HepG2 (cell line): ENCODE results near the gene NFXL1. TPM values are rescaled to one million over a fixed set of nuclear protein-coding genes. Genes with fewer than 3 reads are reported as not detected.

Experiments
- ATAC-seq: fragments of 200-7000 bp; cut with Tn5 transposase; 3 replicates; pipeline ENCODE4 v1.9.1; 2020; ENCODE audit warnings: mild to moderate bottlenecking, moderate library complexity
- BruUV-seq: library from RNA; stranded (reverse); fragments of 400-500 nt; replicated peaks from 2 replicates; lab custom pipeline; 2021; lab: Mats Ljungman, UMichigan
- CTCF ChIA-PET: fragments of 300-600 bp; formaldehyde crosslinking; extraction: SDS; loops from one replicate; lab custom pipeline; 2021; ENCODE audit warnings: low total read pairs, inconsistent platforms, low intra/inter-chr PET ratio; lab: Yijun Ruan, JAX
- POLR2A ChIA-PET: fragments of 350-600 bp; sonication (Branson Sonifier 250); formaldehyde crosslinking; loops from one replicate; lab custom pipeline; 2020; ENCODE audit warnings: antibody characterized with exemption, inconsistent platforms; lab: Yijun Ruan, JAX
- DNase-seq: peaks from one replicate; pipeline ENCODE4 v3.0.0-alpha.2; 2015; ENCODE audit warnings: low spot score
- FAIRE-seq: peaks from 3 replicates; lab custom pipeline; 2011; peaks lifted over from hg19 to GRCh38; lab: Jason Lieb, UNC
- H2AFZ ChIP-seq: one replicate; pipeline ENCODE4 v1.6.1; 2011; ENCODE audit warnings: low read length, inconsistent platforms
- H3K27ac ChIP-seq: fragments of 300-600 bp; 3 replicates; pipeline ENCODE4 v1.8.0; 2011; ENCODE audit warnings: mixed run types, mild to moderate bottlenecking, mixed read lengths, low read length, inconsistent platforms; ENCODE audit not compliant: insufficient read depth; ENCODE audit errors: extremely low read length
- H3K27me3 ChIP-seq, 2 experiments: fragments of 200-600 bp in 1 of 2; 2 replicates in 1 of 2; 3 replicates in 1 of 2; pipeline versions ENCODE4 v1.6.0 to v1.8.0; 2011; ENCODE audit warnings: low read length in 2 of 2, mild to moderate bottlenecking in 2 of 2, moderate library complexity in 2 of 2, inconsistent platforms in 1 of 2; ENCODE audit not compliant: insufficient read depth in 2 of 2, control insufficient read depth in 1 of 2
- H3K36me3 ChIP-seq, 2 experiments: fragments of 200-600 bp in 1 of 2; replicated peaks in 1 of 2; 2 replicates in 1 of 2; 3 replicates in 1 of 2; pipeline versions ENCODE4 v1.5.1 to v1.8.0; 2011; ENCODE audit warnings: low read length in 2 of 2, inconsistent platforms in 1 of 2; ENCODE audit not compliant: insufficient read depth in 2 of 2, control insufficient read depth in 1 of 2
- H3K4me1 ChIP-seq: 2 replicates; pipeline ENCODE4 v1.5.1; 2012; ENCODE audit warnings: low read length, inconsistent platforms; ENCODE audit not compliant: insufficient read depth
- H3K4me2 ChIP-seq: 2 replicates; pipeline ENCODE4 v1.6.0; 2011; ENCODE audit warnings: low read depth, low read length, inconsistent platforms
- H3K4me3 ChIP-seq, 3 experiments: fragments of 200-600 bp in 1 of 3; sonication (generic), shearing (Covaris generic) in 1 of 3; replicated peaks in 1 of 3; 2 replicates each; pipeline ENCODE4 v1.5.1; 2011 to 2016; ENCODE audit warnings: low read length in 3 of 3, inconsistent platforms in 2 of 3, low read depth in 2 of 3, mild to moderate bottlenecking in 2 of 3, control low read depth in 1 of 3, mixed read lengths in 1 of 3; ENCODE audit not compliant: insufficient read depth in 1 of 3
- H3K79me2 ChIP-seq: one replicate; pipeline ENCODE4 v1.6.1; 2011; ENCODE audit warnings: low read length, inconsistent platforms; ENCODE audit not compliant: insufficient read depth
- H3K9ac ChIP-seq: 2 replicates; pipeline ENCODE4 v1.6.0; 2011; ENCODE audit warnings: mild to moderate bottlenecking, low read depth, low read length, inconsistent platforms; ENCODE audit not compliant: insufficient read depth
- H3K9me3 ChIP-seq: 2 replicates; pipeline ENCODE4 v1.5.1; 2012; ENCODE audit warnings: mild to moderate bottlenecking, low read length
- H4K20me1 ChIP-seq: 2 replicates; pipeline ENCODE4 v1.6.0; 2011; ENCODE audit warnings: inconsistent platforms, mild to moderate bottlenecking, low read length, moderate library complexity; ENCODE audit not compliant: insufficient read depth
- EEA1 ChIP-seq: sonication (generic); formaldehyde crosslinking; IDR thresholded peaks from 2 replicates; pipeline ENCODE4 v1.5.1; 2020; ENCODE audit warnings: mild to moderate bottlenecking, missing genetic modification reagents, borderline replicate concordance
- GPBP1L1 ChIP-seq: sonication (generic); formaldehyde crosslinking; IDR thresholded peaks from 2 replicates; pipeline ENCODE4 v1.5.0; 2020; ENCODE audit warnings: mild to moderate bottlenecking, missing genetic modification reagents
- GZF1 ChIP-seq: sonication (generic); formaldehyde crosslinking; IDR thresholded peaks from 2 replicates; pipeline ENCODE4 v1.5.1; 2020; ENCODE audit warnings: mild to moderate bottlenecking, missing genetic modification reagents
- HNF1A ChIP-seq, 2 experiments: sonication (generic) in 1 of 2; formaldehyde crosslinking in 1 of 2; IDR thresholded peaks; 2 replicates each; pipeline versions ENCODE4 v1.4.0 to v1.6.1; 2016 to 2020; ENCODE audit warnings: borderline replicate concordance in 1 of 2, low read depth in 1 of 2, mild to moderate bottlenecking in 1 of 2, missing genetic modification reagents in 1 of 2
- RAD21 ChIP-seq: fragments of 450-650 bp; formaldehyde crosslinking; IDR thresholded peaks from 2 replicates; pipeline ENCODE4 v1.5.0; 2020; ENCODE audit warnings: mild to moderate bottlenecking
- YY1 ChIP-seq: IDR thresholded peaks from 2 replicates; pipeline ENCODE4 v1.6.1; 2011; ENCODE audit warnings: low read length, low read depth, moderate library complexity, mild to moderate bottlenecking; ENCODE audit not compliant: insufficient read depth, insufficient replicate concordance
- ZBTB20 ChIP-seq: sonication (generic); formaldehyde crosslinking; IDR thresholded peaks from 2 replicates; pipeline ENCODE4 v1.8.1; 2023; ENCODE audit warnings: missing genetic modification reagents, low read depth, mild to moderate bottlenecking, borderline replicate concordance
- ZBTB3 ChIP-seq: sonication (generic); formaldehyde crosslinking; IDR thresholded peaks from 2 replicates; pipeline ENCODE4 v1.4.0; 2020; ENCODE audit warnings: low read depth, mild to moderate bottlenecking, moderate library complexity, missing genetic modification reagents, borderline replicate concordance
- ZNF441 ChIP-seq: sonication (generic); formaldehyde crosslinking; IDR thresholded peaks from 2 replicates; pipeline ENCODE4 v1.7.0; 2021; ENCODE audit warnings: missing genetic modification reagents, borderline replicate concordance
- ZNF570 ChIP-seq: sonication (generic); formaldehyde crosslinking; IDR thresholded peaks from 2 replicates; pipeline ENCODE4 v1.4.0; 2020; ENCODE audit warnings: mild to moderate bottlenecking, missing genetic modification reagents, borderline replicate concordance
- in situ Hi-C: cut with HindIII; loops from 2 replicates; pipeline ENCODE4 v1.10.0; 2017; ENCODE audit warnings: low pct_unique_long_range_greater_than_20kb; ENCODE audit not compliant: extremely low pct_ligation_motif_present
- intact Hi-C: fragments of 100-400 bp; cut with micrococcal nuclease; formaldehyde crosslinking; loops from one replicate; pipeline ENCODE4 v1.10.0; 2022; ENCODE audit not compliant: unreplicated experiment
- polyA plus RNA-seq, 8 experiments: library from polyadenylated mRNA; depleted of rRNA in 3 of 8; stranded (reverse) in 7 of 8; unstranded in 1 of 8; fragments of >200 nt; fragmentation: Illumina TruSeq in 4 of 8; extraction: Trizol in 4 of 8; gene quantifications; 2 replicates each; pipeline versions ENCODE4 v1.2.1 to v1.2.3, GENCODE V29; 2011 to 2016; ENCODE audit warnings: low read depth in 4 of 8, missing spikeins in 1 of 8, mixed read lengths in 1 of 8; ENCODE audit not compliant: insufficient read depth in 1 of 8
- total RNA-seq, 5 experiments: library from RNA; depleted of rRNA; stranded (reverse); fragments of >200 nt; fragmentation: Illumina TruSeq; extraction: Trizol; gene quantifications; 2 replicates each; pipeline ENCODE4 v1.2.3, GENCODE V29; 2016; ENCODE audit warnings: low read depth in 1 of 5
- TF ChIP-seq, protein P1 (sequence below): sonication (generic); formaldehyde crosslinking; IDR thresholded peaks from 2 replicates; pipeline ENCODE4 v1.4.0; 2020; ENCODE audit warnings: missing genetic modification reagents, mild to moderate bottlenecking, borderline replicate concordance
- TF ChIP-seq, protein P2 (sequence below): sonication (generic); formaldehyde crosslinking; IDR thresholded peaks from 2 replicates; pipeline ENCODE4 v1.5.1; 2020; ENCODE audit warnings: missing genetic modification reagents, mild to moderate bottlenecking, borderline replicate concordance

Gene NFXL1
- total and polyA plus RNA-seq, 2 of the 13 experiments (the other 11 are each of a cell fraction or from before 2014, with no cell fraction given), result 12.0 to 18.6 TPM

GRCh38 chr4:47829438-47829837 is 84.9 kb downstream of the NFXL1 start:
- intact Hi-C loops (no loop called here), in situ Hi-C loops (no loop called here)
- Histone ChIP-seq H3K4me1 (no peaks in the 10 kb centered on the region), H4K20me1 (no peaks in the 10 kb centered on the region), H3K4me2 (no peak overlapping the region), H3K27ac (no peak overlapping the region), H2AFZ (no peak overlapping the region), H3K9me3 (peaks cover 6% of the 10 kb centered on the region; the same call in 1 of the 2 replicates), H3K9ac (no peak overlapping the region), H3K27me3 (no peaks in the 10 kb centered on the region), H3K4me3 (no peak overlapping the region), H3K36me3 (no peaks in the 10 kb centered on the region), H3K79me2 (no peaks in the 10 kb centered on the region)
- BruUV-seq, result no TSS peak
- DNase-seq, result no peak
- ChIA-PET POLR2A (no interaction called here), CTCF (no interaction called here)
- ATAC-seq, result no peak
- no peak for FAIRE-seq
- TF ChIP-seq ZBTB3 (no peak), HNF1A (IDR thresholded peaks at IDR 0.05; ENCODE audit: low read depth) (no peak), HNF1A (CRISPR knock-in tag; IDR thresholded peaks at IDR 0.05; ENCODE audit: borderline replicate concordance) (no peak), ZNF570 (no peak), GZF1 (no peak), YY1 (no peak), ZBTB20 (no peak), ZNF441 (CRISPR knock-in tag) (no peak), EEA1 (no peak), GPBP1L1 (CRISPR knock-in tag) (no peak), RAD21 (CRISPR knock-in tag) (no peak)
- TF ChIP-seq, protein P1, sequence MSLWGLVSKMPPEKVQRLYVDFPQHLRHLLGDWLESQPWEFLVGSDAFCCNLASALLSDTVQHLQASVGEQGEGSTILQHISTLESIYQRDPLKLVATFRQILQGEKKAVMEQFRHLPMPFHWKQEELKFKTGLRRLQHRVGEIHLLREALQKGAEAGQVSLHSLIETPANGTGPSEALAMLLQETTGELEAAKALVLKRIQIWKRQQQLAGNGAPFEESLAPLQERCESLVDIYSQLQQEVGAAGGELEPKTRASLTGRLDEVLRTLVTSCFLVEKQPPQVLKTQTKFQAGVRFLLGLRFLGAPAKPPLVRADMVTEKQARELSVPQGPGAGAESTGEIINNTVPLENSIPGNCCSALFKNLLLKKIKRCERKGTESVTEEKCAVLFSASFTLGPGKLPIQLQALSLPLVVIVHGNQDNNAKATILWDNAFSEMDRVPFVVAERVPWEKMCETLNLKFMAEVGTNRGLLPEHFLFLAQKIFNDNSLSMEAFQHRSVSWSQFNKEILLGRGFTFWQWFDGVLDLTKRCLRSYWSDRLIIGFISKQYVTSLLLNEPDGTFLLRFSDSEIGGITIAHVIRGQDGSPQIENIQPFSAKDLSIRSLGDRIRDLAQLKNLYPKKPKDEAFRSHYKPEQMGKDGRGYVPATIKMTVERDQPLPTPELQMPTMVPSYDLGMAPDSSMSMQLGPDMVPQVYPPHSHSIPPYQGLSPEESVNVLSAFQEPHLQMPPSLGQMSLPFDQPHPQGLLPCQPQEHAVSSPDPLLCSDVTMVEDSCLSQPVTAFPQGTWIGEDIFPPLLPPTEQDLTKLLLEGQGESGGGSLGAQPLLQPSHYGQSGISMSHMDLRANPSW, result no peak
- TF ChIP-seq, protein P2, sequence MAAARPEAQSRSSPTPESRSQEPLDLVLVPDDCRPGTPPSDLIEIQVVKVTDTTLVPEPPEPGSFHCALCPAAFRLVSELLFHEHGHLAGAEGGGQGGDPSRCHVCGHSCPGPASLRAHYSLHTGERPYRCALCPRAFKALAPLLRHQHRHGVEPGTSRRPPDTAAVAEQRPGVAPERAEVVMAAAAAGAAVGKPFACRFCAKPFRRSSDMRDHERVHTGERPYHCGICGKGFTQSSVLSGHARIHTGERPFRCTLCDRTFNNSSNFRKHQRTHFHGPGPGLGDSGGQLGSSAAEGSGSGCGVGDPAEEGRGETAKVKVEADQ, result no peak
